ENCODE results near the gene APOL5.

DNA sequence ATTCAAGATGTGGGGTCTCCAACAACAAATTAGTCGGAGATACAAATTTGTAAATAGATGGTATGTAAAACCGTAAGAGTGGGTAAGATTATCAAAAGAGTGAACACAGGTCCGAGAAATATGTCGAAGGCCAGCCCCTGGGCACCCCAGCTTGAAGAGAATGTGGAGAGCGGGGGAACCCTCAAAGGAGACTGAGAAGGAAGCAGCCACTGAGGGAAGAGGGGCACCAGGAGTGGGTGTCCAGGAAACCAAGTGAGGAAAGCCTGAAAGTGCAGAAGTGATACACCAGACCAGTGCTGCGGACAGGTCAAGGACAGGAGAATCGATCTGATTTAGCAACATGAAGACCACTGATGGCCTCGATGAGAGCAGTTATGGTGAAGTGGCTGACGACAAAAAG is 14.4 kb downstream of the APOL5 start:
- TF ChIP-seq, protein P1, sequence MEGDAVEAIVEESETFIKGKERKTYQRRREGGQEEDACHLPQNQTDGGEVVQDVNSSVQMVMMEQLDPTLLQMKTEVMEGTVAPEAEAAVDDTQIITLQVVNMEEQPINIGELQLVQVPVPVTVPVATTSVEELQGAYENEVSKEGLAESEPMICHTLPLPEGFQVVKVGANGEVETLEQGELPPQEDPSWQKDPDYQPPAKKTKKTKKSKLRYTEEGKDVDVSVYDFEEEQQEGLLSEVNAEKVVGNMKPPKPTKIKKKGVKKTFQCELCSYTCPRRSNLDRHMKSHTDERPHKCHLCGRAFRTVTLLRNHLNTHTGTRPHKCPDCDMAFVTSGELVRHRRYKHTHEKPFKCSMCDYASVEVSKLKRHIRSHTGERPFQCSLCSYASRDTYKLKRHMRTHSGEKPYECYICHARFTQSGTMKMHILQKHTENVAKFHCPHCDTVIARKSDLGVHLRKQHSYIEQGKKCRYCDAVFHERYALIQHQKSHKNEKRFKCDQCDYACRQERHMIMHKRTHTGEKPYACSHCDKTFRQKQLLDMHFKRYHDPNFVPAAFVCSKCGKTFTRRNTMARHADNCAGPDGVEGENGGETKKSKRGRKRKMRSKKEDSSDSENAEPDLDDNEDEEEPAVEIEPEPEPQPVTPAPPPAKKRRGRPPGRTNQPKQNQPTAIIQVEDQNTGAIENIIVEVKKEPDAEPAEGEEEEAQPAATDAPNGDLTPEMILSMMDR (conservative IDR thresholded peaks at IDR 0.05; ENCODE audit: low read length): no peak
- no peak for TF ChIP-seq EZH2phosphoT487 (IDR thresholded peaks at IDR 0.05; ENCODE audit: borderline replicate concordance, low read depth, low read length)

Measured in OCI-LY7 (cell line).